NK-92 (cell line): ENCODE measurements around the gene MARCHF2.

Source experiments
- DNase-seq: peaks from one replicate; lab custom pipeline; 2025; ENCODE audit not compliant: unreplicated experiment; lab: John Stamatoyannopoulos, UW

The MARCHF2 gene

GRCh38 chr19:8473648-8474476, 60.8 kb downstream of the MARCHF2 start:
- DNase-seq = no peak

DNA sequence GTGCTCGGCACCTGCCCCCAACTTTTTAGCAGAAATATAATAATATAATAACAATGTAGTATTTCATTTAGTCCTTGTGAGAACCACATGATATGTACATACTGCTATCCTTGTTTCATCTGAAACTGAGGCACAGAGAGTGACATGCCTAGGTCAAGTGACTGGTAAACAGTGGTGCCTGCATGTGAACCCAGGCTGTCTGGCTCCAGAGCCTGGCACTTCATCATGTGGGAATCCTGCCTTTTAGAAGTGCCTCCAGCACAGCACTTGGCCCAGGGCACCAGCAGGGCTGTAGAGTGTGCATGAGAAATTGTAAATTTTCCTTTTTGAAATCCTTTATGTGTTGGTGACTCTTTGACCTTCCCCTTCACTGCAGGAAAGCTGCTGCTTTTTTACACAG, 61.9 kb downstream of the MARCHF2 start:
- no peak for DNase-seq

- DNase-seq = no peak
These were observed 63.4 kb downstream of the MARCHF2 start for GRCh38 chr19:8476524-8476923.

- no peak for DNase-seq
These were observed 64.8 kb downstream of the MARCHF2 start for GRCh38 chr19:8477889-8478288.

- DNase-seq = no peak
These were observed 65.5 kb downstream of the MARCHF2 start for GRCh38 chr19:8478598-8478997.

DNA sequence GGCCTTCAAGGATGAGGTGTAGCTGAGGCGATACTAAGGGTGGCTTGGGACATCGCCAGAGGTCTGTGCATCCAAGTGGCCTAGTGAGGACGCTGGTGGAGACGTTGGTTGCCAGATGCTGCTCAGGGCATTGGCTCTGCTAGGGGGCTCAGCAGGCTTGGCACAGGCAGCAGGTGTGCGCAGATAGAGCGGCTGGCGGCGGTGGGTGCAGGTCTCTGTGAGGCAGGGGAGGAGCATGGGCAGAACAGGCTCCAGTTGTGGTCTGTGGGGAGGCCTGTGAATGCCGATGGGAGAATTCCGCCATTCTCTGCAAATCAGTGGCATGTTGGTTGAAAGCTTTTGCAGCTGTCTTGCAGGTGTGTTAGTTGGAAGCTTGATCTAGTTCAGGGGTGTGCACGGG, 68.1 kb downstream of the MARCHF2 start:
- no peak for DNase-seq

- DNase-seq = no peak
These were observed 68.5 kb downstream of the MARCHF2 start for GRCh38 chr19:8481616-8482015.

- no peak for DNase-seq
These were observed 69.6 kb downstream of the MARCHF2 start for GRCh38 chr19:8482696-8483095.

- no peak for DNase-seq
These were observed 70.1 kb downstream of the MARCHF2 start for GRCh38 chr19:8483165-8483564.

- no peak for DNase-seq
These were observed 71.3 kb downstream of the MARCHF2 start for GRCh38 chr19:8484331-8484894.

GRCh38 chr19:8485561-8486371, 72.7 kb downstream of the MARCHF2 start:
- no peak for DNase-seq

DNA sequence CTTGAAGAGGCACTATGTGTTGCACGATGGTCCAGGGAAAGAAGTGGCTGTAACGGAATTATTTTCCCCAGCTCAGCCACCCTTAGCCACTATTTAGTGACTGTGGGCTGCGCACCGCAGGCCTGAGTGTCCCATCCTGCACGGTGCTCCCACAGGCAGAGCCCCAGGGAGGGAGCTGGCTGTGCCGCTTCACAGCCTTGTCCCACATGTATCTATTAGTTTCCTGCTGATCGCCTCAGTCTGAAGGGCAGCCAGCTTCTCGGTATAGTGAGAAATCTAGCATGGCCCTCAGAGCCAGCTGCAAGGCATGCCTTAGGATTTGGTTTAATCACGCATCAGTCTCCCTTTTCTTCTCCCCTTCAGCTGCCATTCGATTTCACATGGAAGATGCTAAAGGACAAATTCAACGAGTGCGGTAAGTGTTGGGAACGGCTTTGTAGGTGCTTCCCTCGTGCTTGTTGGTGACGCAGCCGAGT, 73.6 kb downstream of the MARCHF2 start:
- no peak for DNase-seq

GRCh38 chr19:8487137-8487851, 74.2 kb downstream of the MARCHF2 start:
- DNase-seq = no peak

GRCh38 chr19:8488365-8488764, 75.3 kb downstream of the MARCHF2 start:
- no peak for DNase-seq
